Osteocyte (in vitro differentiated cells): ENCODE results near the gene NUP188. TPM values are rescaled to one million over a fixed set of nuclear protein-coding genes. Genes with fewer than 3 reads are reported as not detected.
A peak's percentile ranks its signal among the peaks of the same experiment; 100 is the strongest.
"Not testable (repeated sequence)": the region's sequence is repeated elsewhere in the genome, so short reads cannot be mapped to it uniquely, and the experiment has no call there.

Experiments
- DNase-seq: peaks from one replicate; pipeline ENCODE4 v3.0.0; 2021; ENCODE audit warnings: mixed read lengths; ENCODE audit not compliant: unreplicated experiment; ENCODE audit errors: extremely low spot score
- H3K27ac Mint-ChIP-seq: one replicate; pipeline ENCODE4 v1.8.0; 2021; ENCODE audit warnings: mild to moderate bottlenecking, mixed read lengths; ENCODE audit not compliant: unreplicated experiment
- H3K27me3 Mint-ChIP-seq: one replicate; pipeline ENCODE4 v1.8.0; 2021; ENCODE audit warnings: mixed read lengths; ENCODE audit not compliant: unreplicated experiment
- H3K36me3 Mint-ChIP-seq: one replicate; pipeline ENCODE4 v1.8.0; 2021; ENCODE audit warnings: mixed read lengths; ENCODE audit not compliant: unreplicated experiment
- H3K4me1 Mint-ChIP-seq: one replicate; pipeline ENCODE4 v1.8.0; 2021; ENCODE audit warnings: mixed read lengths; ENCODE audit not compliant: unreplicated experiment
- H3K4me3 Mint-ChIP-seq: one replicate; pipeline ENCODE4 v1.8.0; 2021; ENCODE audit warnings: mild to moderate bottlenecking, moderate library complexity, mixed read lengths; ENCODE audit not compliant: unreplicated experiment
- H3K9me3 Mint-ChIP-seq: one replicate; pipeline ENCODE4 v1.8.0; 2021; ENCODE audit warnings: mixed read lengths; ENCODE audit not compliant: unreplicated experiment
- total RNA-seq: library from RNA; stranded (reverse); gene quantifications from 2 replicates; pipeline ENCODE4 v1.2.1, GENCODE V29; 2021
- TF ChIP-seq, protein P1 (sequence below): fragments of 200-600 bp; sonication (generic); IDR thresholded peaks from 2 replicates; pipeline ENCODE4 v1.5.0; 2021; ENCODE audit warnings: antibody characterized with exemption, mild to moderate bottlenecking, moderate library complexity

NUP188 gene
- total RNA-seq, 1 donor from 2014 or later: 44.5 TPM

DNA sequence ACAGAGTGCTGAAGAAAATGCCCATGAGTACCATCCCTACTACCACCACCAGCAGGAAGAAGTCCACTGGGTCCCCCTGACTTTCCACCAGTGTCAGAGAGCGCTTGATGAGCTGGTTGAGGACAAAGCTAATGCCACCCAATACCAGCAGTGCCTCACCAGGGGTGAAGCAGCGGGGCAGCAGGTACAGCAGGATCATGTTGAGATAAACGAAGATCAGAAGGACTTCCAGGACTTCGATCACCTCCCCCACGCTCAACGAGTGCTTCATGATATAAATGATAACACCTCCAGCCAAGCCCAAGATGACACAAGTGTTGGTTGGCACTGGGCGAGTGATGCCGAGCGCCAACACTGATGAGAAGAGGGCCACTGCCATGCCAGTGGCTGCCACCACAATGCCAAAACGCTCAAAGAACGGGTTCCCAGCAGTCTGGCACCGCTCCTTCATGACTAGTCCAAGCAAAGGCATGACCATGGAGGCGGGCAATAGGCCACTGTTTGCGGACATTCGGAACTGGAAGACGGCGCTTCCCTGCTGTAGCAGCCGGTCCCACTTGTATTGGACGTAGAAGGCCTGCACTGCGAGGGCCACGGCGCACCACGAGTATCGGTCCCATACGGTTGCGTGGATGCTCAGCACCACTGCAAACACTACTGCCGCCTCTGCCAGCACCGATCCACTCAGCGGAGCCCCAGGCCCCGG, 775 bp upstream of the NUP188 start:
- Mint-ChIP-seq H3K4me1 (peaks cover 22% of the 10 kb centered on the region), H3K9me3 (no peaks in the 10 kb centered on the region)

DNA sequence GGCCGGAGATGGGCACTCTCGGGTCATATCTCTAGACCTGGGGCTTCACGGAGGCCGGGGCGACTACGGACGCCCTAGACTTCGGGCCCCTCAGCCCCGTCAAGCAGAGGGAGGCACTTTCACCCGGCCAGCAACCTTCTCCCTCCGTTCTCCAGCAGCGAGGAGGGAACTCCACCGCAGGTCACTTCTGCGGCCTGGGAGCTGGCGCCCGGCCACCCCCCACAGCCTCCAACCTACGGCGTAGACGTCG, 297 bp upstream of the NUP188 start:
- Mint-ChIP-seq H3K9me3 (no peaks in the 10 kb centered on the region), H3K4me1 (peaks cover 22% of the 10 kb centered on the region), H3K36me3 (peaks cover 2% of the 10 kb centered on the region), H3K27me3 (no peaks in the 10 kb centered on the region), H3K4me3 (peak overlapping the region; percentile 97), H3K27ac (peak overlapping the region; percentile 94)
- TF ChIP-seq, protein P1, sequence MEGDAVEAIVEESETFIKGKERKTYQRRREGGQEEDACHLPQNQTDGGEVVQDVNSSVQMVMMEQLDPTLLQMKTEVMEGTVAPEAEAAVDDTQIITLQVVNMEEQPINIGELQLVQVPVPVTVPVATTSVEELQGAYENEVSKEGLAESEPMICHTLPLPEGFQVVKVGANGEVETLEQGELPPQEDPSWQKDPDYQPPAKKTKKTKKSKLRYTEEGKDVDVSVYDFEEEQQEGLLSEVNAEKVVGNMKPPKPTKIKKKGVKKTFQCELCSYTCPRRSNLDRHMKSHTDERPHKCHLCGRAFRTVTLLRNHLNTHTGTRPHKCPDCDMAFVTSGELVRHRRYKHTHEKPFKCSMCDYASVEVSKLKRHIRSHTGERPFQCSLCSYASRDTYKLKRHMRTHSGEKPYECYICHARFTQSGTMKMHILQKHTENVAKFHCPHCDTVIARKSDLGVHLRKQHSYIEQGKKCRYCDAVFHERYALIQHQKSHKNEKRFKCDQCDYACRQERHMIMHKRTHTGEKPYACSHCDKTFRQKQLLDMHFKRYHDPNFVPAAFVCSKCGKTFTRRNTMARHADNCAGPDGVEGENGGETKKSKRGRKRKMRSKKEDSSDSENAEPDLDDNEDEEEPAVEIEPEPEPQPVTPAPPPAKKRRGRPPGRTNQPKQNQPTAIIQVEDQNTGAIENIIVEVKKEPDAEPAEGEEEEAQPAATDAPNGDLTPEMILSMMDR: no peak
- no peak for DNase-seq

More for the DNA sequence above, 775 bp upstream of the NUP188 start:
- Mint-ChIP-seq H3K36me3 (peaks cover 2% of the 10 kb centered on the region), H3K27ac (peak overlapping the region; percentile 94), H3K27me3 (no peaks in the 10 kb centered on the region), H3K4me3 (peak overlapping the region; percentile 97)
- TF ChIP-seq, protein P1: no peak
- DNase-seq: no peak

DNA sequence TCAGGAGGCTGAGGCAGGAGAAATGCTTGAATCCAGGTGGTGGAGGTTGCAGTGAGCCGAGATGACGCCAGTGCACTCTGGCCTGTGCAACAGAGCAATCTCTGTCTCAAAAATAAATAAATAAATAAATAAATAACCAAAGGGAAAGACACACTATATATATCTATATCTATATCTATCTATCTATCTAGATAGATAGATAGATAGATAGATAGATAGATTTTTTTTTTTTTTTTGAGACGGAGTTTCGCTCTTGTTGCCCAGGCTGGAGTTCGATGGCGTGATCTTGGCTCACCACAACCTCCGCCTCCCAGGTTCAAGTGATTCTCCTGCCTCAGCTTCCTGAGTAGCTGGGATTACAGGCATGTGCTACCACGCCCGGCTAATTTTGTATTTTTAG, 13.9 kb downstream of the NUP188 start:
- DNase-seq, H3K4me1 Mint-ChIP-seq, H3K4me3 Mint-ChIP-seq, H3K27me3 Mint-ChIP-seq, H3K9me3 Mint-ChIP-seq, H3K27ac Mint-ChIP-seq: not testable (repeated sequence)
- peaks cover 24% of the 10 kb centered on the region for H3K36me3 Mint-ChIP-seq

DNA sequence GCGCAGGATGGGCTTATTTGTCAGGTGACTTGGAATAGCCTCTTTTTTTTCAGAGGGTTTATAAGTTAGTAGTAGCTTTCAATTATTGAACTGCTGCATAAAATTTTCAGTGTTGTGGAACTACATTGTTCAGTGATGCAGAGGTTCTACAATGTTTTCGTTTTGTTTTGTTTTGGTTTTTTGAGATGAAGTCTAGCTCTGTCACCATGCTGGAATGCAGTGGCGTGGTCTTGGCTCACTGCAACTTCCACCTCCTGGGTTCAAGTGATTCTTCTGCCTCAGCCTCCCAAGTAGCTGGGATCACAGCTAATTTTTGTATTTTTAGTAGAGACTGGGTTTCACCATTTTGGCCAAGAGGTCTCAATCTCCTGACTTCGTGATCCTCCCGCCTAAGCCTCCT, 22.0 kb downstream of the NUP188 start:
- Mint-ChIP-seq H3K27ac (no peak overlapping the region), H3K36me3 (peaks cover 36% of the 10 kb centered on the region), H3K4me1 (no peaks in the 10 kb centered on the region), H3K9me3 (no peaks in the 10 kb centered on the region), H3K27me3 (no peaks in the 10 kb centered on the region), H3K4me3 (no peak overlapping the region)
- DNase-seq: no peak
- TF ChIP-seq, protein P1: no peak

DNA sequence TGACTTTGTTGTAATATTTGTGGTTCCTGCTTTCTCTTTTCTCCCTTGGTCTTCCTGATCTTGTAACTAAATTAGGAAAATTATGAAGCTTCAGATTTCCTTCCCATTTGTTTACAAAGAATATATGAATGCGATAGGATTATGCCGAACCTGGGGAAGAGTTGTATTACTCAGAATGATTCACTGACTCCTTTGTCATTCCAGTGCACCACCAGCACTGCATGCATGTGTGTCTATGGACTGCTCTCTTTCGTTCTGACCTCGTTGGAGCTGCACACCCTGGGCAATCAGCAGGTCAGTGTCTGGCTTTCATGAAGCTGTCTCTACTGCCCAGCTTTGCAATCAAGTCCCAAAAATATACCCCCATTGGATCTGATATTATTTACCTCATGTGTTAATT, 25.5 kb downstream of the NUP188 start:
- no peak overlapping the region for H3K27ac Mint-ChIP-seq
- no peak for DNase-seq
- no peak overlapping the region for H3K4me3 Mint-ChIP-seq
- peaks cover 35% of the 10 kb centered on the region for H3K36me3 Mint-ChIP-seq
- no peaks in the 10 kb centered on the region for H3K9me3 Mint-ChIP-seq
- H3K4me1 Mint-ChIP-seq: no peaks in the 10 kb centered on the region
- TF ChIP-seq, protein P1: no peak
- no peaks in the 10 kb centered on the region for H3K27me3 Mint-ChIP-seq

DNA sequence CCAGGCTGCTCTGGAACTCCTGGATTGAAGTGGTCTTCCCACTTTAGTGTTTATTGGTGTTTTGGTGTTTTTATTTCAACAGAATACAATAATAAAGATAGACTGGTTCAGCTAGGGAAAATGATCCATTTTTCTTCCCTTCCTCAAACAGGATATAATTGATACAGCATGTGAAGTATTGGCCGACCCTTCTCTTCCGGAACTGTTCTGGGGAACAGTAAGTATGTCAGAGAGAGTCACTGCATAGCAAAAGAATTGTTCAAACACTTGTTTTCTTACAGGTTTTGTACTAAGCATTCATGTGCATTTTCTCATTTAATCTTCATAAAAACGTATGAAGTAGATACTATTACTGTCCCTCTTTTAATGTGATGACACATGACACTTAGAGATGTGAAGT, 31.6 kb downstream of the NUP188 start:
- Mint-ChIP-seq H3K4me1 (no peaks in the 10 kb centered on the region), H3K27me3 (no peaks in the 10 kb centered on the region), H3K9me3 (no peaks in the 10 kb centered on the region), H3K27ac (no peak overlapping the region), H3K4me3 (no peak overlapping the region), H3K36me3 (peaks cover 51% of the 10 kb centered on the region)
- TF ChIP-seq, protein P1: no peak
- no peak for DNase-seq
